Ectodermal cell (in vitro differentiated cells): ENCODE results near the gene TMEM181.

Experiments used
- H3K27ac ChIP-seq: 2 replicates; pipeline ENCODE4 v1.7.0; 2013; ENCODE audit warnings: mild to moderate bottlenecking, low read depth, low read length; ENCODE audit not compliant: insufficient read depth, poor library complexity, severe bottlenecking
- H3K27me3 ChIP-seq: 2 replicates; pipeline ENCODE4 v1.7.0; 2013; ENCODE audit warnings: mild to moderate bottlenecking, low read length; ENCODE audit not compliant: insufficient read depth, control insufficient read depth, poor library complexity, severe bottlenecking
- H3K36me3 ChIP-seq: one replicate; pipeline ENCODE4 v1.7.0; 2013; ENCODE audit warnings: low read length; ENCODE audit not compliant: control insufficient read depth, insufficient read depth
- H3K4me1 ChIP-seq: one replicate; pipeline ENCODE4 v1.7.0; 2013; ENCODE audit warnings: low read length; ENCODE audit not compliant: control insufficient read depth, insufficient read depth
- H3K4me3 ChIP-seq: 2 replicates; pipeline ENCODE4 v1.7.0; 2013; ENCODE audit warnings: low read depth, low read length, control low read depth; ENCODE audit not compliant: insufficient read depth
- H3K9me3 ChIP-seq: 2 replicates; pipeline ENCODE4 v1.7.0; 2013; ENCODE audit warnings: mild to moderate bottlenecking, low read length, moderate library complexity; ENCODE audit not compliant: control insufficient read depth
- WGBS, 2 experiments: methylation state at CpG; one replicate each; pipeline ENCODE4 v1.1.7; 2013; ENCODE audit warnings: missing lambda C conversion rate in 2 of 2; 5-methylcytosine and 5-hydroxymethylcytosine counted together

Gene TMEM181

DNA sequence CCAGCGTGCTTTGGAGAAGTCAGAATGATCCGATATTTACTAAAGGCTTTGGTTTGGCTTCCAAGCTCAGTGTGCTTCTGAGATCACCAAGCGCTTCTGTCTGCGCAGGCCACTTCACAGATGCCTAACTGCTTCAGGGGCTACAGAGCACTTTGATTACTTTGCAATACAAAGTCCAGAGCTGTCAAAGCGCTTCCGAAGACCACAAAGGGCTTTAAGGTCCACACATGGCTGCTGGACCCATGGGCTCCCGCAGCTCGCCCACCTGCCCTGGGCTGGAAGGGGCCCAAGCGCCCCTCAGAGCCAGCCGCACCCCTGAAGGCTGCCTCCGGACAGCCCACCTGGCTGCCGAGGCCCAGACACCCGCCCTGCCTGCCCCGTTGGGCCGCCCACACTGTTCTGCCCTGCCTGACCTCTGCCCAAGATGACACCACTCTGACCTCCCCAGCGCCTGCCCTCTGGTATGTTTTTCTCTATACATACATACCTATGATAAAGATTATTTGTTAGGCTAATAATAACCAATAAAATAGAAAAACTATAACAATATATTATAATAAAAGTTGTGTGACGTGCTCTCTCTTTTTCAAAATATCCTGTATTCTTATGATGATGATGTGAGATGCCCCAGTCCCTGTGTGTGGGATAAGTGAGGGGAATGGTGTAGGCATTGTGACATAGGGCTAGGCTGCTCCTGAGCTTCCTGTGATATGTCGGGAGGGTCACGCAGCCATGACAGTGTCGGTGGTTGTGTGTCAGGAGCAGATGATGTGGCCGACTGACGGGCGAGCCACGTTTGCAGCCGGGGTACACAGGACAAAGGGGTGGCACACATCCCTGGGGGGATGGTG, 62.0 kb downstream of the TMEM181 start:
- Histone ChIP-seq H3K36me3 (peaks cover 5% of the 10 kb centered on the region), H3K9me3 (no peaks in the 10 kb centered on the region), H3K4me1 (no peaks in the 10 kb centered on the region), H3K4me3 (no peak overlapping the region), H3K27me3 (no peaks in the 10 kb centered on the region), H3K27ac (no peak overlapping the region)
- WGBS, 2 experiments = 96 to 97% methylated on average over 24 of the region's 25 CpGs

DNA sequence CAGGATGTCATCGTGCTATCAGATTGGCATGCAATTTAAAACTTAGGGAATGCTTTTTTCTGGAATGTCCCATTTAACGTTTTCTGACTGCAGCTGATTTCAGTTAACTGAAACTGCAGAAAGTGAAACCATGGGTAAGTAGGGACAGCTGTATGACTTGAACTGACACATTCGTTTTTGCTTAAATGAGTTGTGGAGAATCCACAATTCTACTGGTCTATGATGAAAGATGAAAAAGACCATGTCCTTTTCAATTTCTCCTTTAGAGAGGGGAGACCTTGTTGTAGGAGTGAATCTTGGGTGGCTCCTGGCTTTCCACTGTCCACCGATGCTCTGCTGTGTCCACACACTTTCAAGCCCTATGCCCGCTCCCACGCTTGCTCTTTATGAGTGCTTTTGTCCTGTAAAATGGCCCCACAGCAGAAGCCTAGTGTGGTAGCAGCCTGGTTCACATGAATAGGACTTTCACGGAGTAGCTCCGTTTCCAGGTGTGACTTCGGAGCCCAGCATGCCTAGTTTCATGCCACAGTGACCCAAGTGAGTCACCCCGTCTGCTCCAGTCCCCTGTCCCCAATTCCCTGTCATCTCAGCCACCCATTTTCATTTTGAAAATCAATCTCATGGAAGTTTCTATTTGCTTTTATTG, 62.8 kb downstream of the TMEM181 start:
- Histone ChIP-seq H3K27me3 (no peaks in the 10 kb centered on the region), H3K27ac (no peak overlapping the region), H3K9me3 (no peaks in the 10 kb centered on the region), H3K36me3 (peaks cover 5% of the 10 kb centered on the region), H3K4me3 (no peak overlapping the region), H3K4me1 (no peaks in the 10 kb centered on the region)
- WGBS, 2 experiments = 94 to 95% methylated on average over 10 of the region's 10 CpGs

- H3K4me1 ChIP-seq = no peaks in the 10 kb centered on the region
- no peak overlapping the region for H3K4me3 ChIP-seq
- H3K27me3 ChIP-seq = no peaks in the 10 kb centered on the region
- peaks cover 5% of the 10 kb centered on the region for H3K36me3 ChIP-seq
- no peaks in the 10 kb centered on the region for H3K9me3 ChIP-seq
- WGBS, 2 experiments = 94% methylated on average over 25 of the region's 25 CpGs
- H3K27ac ChIP-seq = no peak overlapping the region
Observed at GRCh38 chr6:158624684-158625682, 65.1 kb downstream of the TMEM181 start.

GRCh38 chr6:158625881-158626305, 66.0 kb downstream of the TMEM181 start:
- no peaks in the 10 kb centered on the region for H3K4me1 ChIP-seq
- no peaks in the 10 kb centered on the region for H3K27me3 ChIP-seq
- peaks cover 5% of the 10 kb centered on the region for H3K36me3 ChIP-seq
- 95 to 96% methylated on average over 15 of the region's 15 CpGs for WGBS, 2 experiments
- no peak overlapping the region for H3K27ac ChIP-seq
- no peaks in the 10 kb centered on the region for H3K9me3 ChIP-seq
- no peak overlapping the region for H3K4me3 ChIP-seq

GRCh38 chr6:158626360-158627167, 66.7 kb downstream of the TMEM181 start:
- Histone ChIP-seq H3K27ac (no peak overlapping the region), H3K27me3 (no peaks in the 10 kb centered on the region), H3K36me3 (peaks cover 5% of the 10 kb centered on the region), H3K4me1 (no peaks in the 10 kb centered on the region), H3K4me3 (no peak overlapping the region), H3K9me3 (no peaks in the 10 kb centered on the region)
- 94 to 97% methylated on average over 6 of the region's 6 CpGs for WGBS, 2 experiments

GRCh38 chr6:158627168-158627939, 67.5 kb downstream of the TMEM181 start:
- Histone ChIP-seq H3K4me3 (no peak overlapping the region), H3K27ac (no peak overlapping the region), H3K36me3 (peaks cover 5% of the 10 kb centered on the region), H3K27me3 (no peaks in the 10 kb centered on the region), H3K4me1 (no peaks in the 10 kb centered on the region), H3K9me3 (no peaks in the 10 kb centered on the region)
- WGBS, 2 experiments = 93 to 94% methylated on average over 20 of the region's 20 CpGs

GRCh38 chr6:158627940-158628211, 68.0 kb downstream of the TMEM181 start:
- Histone ChIP-seq H3K4me3 (no peak overlapping the region), H3K9me3 (no peaks in the 10 kb centered on the region), H3K36me3 (peaks cover 5% of the 10 kb centered on the region), H3K27me3 (no peaks in the 10 kb centered on the region), H3K27ac (no peak overlapping the region), H3K4me1 (no peaks in the 10 kb centered on the region)
- WGBS, 2 experiments = 91 to 92% methylated on average over 9 of the region's 9 CpGs

GRCh38 chr6:158628542-158628941, 68.7 kb downstream of the TMEM181 start:
- Histone ChIP-seq H3K27ac (no peak overlapping the region), H3K9me3 (no peaks in the 10 kb centered on the region), H3K4me3 (no peak overlapping the region), H3K27me3 (no peaks in the 10 kb centered on the region), H3K4me1 (no peaks in the 10 kb centered on the region), H3K36me3 (peaks cover 8% of the 10 kb centered on the region)
- WGBS, 2 experiments = 91 to 93% methylated on average over 17 of the region's 17 CpGs
